Germinal center (tissue), 1 donor: ENCODE results near the gene NPAS3.

Experiments
- DNase-seq: peaks from one replicate; pipeline ENCODE4 v3.0.0; 2012; ENCODE audit warnings: mixed read lengths, low spot score

The NPAS3 gene

GRCh38 chr14:33449268-33449667, 510.6 kb downstream of the NPAS3 start:
- DNase-seq, result no peak

- DNase-seq, result no peak
Measured at GRCh38 chr14:33449703-33450395, 511.2 kb downstream of the NPAS3 start.

DNA sequence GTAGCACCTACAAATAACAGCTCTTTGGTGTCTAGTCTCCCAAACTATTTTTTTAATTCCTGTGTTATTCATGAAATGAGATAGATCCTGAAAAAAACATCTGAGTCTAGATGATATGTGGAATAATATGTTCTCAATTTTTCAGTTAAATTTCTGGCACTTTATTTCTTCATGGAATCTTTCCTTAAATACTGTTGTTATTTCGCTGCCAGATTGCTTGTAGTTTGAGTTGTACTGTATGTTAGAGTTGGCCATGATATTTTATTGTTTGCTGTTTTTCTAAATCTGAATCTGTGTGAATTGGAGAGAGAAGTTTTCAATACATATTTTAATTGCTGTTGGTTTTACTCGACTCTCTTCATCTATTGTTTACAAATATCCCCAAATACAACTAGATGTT, 511.7 kb downstream of the NPAS3 start:
- no peak for DNase-seq

GRCh38 chr14:33451211-33451610, 512.5 kb downstream of the NPAS3 start:
- no peak for DNase-seq

GRCh38 chr14:33452995-33453394, 514.3 kb downstream of the NPAS3 start:
- no peak for DNase-seq

GRCh38 chr14:33454022-33454595, 515.4 kb downstream of the NPAS3 start:
- DNase-seq, result no peak

GRCh38 chr14:33454707-33455106, 516.0 kb downstream of the NPAS3 start:
- no peak for DNase-seq

- DNase-seq, result no peak
Measured at GRCh38 chr14:33455654-33456345, 517.1 kb downstream of the NPAS3 start.

GRCh38 chr14:33457021-33457420, 518.3 kb downstream of the NPAS3 start:
- DNase-seq, result no peak

DNA sequence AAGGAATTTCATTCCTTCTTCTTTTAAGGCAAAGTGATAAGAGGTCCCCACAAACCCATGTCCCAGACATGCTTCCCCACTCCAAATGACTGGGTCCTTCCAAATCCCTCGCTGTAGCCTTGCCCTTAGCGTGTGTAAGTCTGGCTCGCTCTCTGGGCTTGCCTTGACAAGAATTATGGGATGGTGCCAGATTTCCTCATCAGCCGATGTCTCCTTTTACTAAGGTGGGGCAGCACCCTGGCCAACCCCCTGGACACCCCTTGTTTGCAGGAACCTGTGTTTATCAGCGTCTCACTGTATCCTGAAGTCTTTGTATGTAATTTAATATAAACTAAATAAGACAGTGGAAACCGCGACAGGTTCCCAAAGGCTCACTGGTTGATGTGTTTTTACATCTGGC, 518.9 kb downstream of the NPAS3 start:
- no peak for DNase-seq

- DNase-seq, result no peak
Measured at GRCh38 chr14:33460164-33460563, 521.5 kb downstream of the NPAS3 start.

DNA sequence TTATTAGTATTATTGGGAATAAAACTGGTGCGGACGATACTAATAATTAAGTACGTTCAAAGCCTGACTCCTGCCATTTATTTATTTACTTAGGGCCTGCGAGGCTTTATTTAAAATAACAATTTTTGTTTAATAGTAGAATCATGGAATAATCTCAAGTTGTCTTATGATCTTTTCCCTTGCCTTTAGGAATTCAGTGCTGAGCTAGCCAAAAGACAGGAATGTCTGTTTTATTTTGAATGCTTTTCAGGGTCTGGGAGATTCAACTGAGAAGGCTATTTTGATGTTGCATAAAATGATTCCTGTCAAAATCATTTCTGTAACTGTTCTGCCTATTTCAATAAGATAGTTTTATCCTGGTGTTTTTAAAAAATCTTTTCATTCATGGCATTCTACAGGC, 522.4 kb downstream of the NPAS3 start:
- DNase-seq, result no peak

- no peak for DNase-seq
Measured at GRCh38 chr14:33463731-33464130, 525.1 kb downstream of the NPAS3 start.

DNA sequence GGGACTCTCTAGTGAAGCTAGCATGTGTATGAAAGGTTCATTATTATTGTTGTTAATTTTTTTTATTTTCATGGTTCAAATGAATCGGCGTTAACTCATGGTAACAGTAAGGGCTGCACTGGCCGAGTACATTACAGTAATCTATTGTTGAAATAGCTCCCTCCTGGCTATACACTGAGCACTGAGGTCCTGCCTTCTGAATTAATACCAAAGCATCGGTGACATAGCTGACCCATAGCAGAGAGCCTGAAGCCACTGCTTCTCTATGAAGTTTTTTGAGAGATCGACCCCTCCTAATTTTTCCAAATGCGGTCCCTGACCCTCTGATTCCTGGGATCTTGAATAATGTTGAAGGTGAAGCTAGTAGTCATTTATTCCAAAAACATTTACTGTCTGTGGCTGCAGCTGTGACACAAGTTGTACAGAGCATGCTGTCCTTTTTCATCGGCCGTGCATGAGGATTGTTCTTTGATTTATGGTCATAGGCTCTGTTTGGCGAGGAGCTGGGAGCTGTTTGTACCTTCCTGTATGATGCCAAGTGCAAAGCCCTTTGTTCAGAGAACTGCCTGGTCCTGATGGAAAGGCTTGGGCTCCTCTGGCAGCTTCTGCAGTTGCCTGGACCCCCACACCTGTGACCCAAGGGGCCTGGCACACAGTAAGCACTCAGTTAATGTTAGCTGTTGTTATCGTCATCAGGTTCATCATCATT, 525.7 kb downstream of the NPAS3 start:
- DNase-seq, result no peak

- no peak for DNase-seq
Measured at GRCh38 chr14:33465846-33466700, 527.4 kb downstream of the NPAS3 start.

DNA sequence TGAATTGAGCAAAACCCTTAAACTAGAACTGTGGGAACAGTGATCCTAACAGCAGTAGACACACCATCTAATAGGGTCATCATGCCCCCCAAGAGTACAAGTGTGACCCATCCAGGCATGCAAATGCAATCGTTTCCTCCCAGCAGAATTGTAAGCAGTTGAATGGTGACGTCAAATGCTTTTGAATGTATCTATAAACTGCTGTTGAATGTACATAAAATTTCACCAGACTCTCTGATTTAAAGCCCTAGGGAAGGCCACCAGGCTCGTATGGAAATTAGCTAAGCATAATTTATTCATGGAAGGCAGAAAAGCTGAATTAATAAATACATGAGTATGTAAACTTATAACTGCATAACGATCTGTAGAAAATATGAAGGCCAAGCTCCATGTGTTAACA, 529.3 kb downstream of the NPAS3 start:
- DNase-seq, result no peak

GRCh38 chr14:33469898-33470297, 531.2 kb downstream of the NPAS3 start:
- DNase-seq, result no peak

DNA sequence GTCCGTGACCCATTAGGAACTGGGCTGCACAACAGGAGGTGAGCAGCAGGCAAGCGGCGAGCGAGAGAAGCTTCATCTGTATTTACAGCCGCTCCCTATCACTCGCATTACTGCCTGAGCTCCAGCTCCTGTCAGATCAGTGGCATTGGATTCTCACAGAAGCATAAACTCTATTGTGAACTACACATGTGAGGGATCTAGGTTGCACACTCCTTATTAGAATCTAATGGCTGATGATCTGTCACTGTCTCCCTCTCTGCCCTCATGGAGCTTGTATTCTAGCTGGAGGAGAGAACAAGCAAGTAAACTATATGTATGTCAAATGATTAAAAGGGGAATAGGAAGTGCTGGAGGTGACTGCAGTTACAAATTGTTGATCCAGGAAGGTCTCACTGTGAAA, 533.1 kb downstream of the NPAS3 start:
- DNase-seq, result no peak

DNA sequence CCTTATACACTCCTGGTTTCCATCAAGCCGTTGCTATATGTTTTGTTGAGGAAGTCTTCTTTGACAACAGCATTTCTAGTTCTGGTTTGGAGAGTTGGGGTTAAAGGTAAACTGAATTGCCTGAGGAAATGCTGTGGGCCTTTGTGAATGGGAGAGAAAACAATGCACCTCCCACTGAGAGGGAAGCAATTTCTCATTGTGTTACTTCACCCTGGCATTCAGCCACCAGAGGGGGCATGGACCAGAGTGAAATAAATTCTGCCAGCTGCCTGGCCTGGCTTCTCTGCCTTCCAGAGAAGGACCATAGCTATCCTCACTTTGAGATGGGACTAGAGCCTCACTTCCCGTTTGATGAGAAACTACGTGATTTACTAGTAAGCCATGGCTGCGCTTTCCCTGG, 536.9 kb downstream of the NPAS3 start:
- DNase-seq, result no peak

DNA sequence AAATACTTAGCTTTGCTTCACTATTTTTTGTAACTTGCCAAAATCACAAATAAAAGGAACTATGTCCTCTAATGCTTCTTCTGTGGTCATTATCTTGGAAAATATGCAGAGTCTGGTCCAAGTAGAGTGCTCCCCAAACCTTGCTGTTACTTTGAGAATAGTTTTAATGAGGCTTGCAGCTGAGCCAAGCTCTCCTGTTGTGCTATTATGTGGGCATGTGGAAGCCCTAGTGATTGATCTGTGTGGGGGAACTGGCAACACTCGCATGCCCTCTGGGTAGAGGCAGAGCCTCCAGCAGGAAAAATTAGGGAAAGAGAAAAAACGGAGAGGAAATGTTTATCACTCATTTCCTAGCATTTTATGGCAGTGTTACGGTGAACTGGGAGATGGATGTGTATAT, 539.1 kb downstream of the NPAS3 start:
- DNase-seq, result no peak

DNA sequence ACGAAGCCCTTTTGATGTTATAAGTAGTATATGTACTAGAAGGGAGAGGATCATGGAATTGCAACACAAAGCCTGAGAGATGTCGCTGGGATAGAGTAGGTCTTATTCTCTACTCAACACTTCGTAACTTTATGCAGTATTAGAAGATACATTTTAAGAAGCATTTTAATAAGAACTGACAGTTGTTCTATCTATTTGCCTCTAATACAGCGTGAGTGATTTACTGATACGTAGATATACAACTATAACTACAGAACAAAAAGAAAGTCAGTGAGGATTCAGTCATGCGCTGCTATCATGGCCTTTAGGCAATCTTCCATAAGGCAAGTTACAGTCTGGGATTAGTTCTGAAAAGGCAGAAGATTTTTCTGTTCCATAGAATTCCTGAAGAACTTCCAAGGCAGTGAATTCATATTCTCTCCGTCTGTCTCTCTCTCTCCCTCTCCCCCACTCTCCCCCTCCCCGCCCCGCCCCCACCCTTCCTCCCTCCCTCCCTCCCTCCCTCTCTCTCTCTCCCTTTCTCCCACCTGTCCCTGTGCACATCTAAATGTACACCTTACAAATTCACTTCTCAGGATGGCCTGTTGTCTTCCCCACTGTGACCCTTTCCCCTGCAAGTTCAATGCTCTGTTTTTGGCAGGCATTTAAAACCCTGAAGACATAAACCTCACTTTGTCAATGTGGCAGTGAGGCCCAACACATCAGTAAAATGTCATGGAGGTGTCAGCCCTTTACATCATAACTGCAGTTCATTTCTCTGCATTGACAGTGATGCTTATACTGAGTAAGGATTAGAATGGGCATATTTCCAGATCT, 541.6 kb downstream of the NPAS3 start:
- no peak for DNase-seq
